Trophoblast cell (in vitro differentiated cells and primary cell): ENCODE measurements around the gene CUBN.

ENCODE experiments used
- DNase-seq, 2 donors: peaks; one replicate each; pipeline ENCODE4 v3.0.0-alpha.2; 2016
- H2AFZ ChIP-seq: 2 replicates; pipeline ENCODE4 v1.6.1; 2013; ENCODE audit warnings: low read length, moderate library complexity, mild to moderate bottlenecking; ENCODE audit not compliant: insufficient read depth, poor library complexity
- H2AK5ac ChIP-seq: 2 replicates; pipeline ENCODE4 v1.6.1; 2013; ENCODE audit warnings: mild to moderate bottlenecking, low read length
- H2BK120ac ChIP-seq: 2 replicates; pipeline ENCODE4 v1.6.1; 2013; ENCODE audit warnings: low read length, mild to moderate bottlenecking, moderate library complexity; ENCODE audit not compliant: insufficient read depth, poor library complexity
- H2BK12ac ChIP-seq: 2 replicates; pipeline ENCODE4 v1.6.1; 2013; ENCODE audit warnings: mild to moderate bottlenecking, low read length, moderate library complexity
- H2BK5ac ChIP-seq: 2 replicates; pipeline ENCODE4 v1.6.1; 2013; ENCODE audit warnings: low read length, low read depth, moderate library complexity, mild to moderate bottlenecking; ENCODE audit not compliant: poor library complexity
- H3K14ac ChIP-seq: 2 replicates; pipeline ENCODE4 v1.6.1; 2013; ENCODE audit warnings: mild to moderate bottlenecking, low read length
- H3K18ac ChIP-seq: 2 replicates; pipeline ENCODE4 v1.6.1; 2013; ENCODE audit warnings: mild to moderate bottlenecking, low read length
- H3K23ac ChIP-seq: 2 replicates; pipeline ENCODE4 v1.6.1; 2013; ENCODE audit warnings: low read length
- H3K27ac ChIP-seq: 2 replicates; pipeline ENCODE4 v1.5.1; 2013; ENCODE audit warnings: low read depth, mild to moderate bottlenecking, inconsistent platforms, low read length, moderate library complexity
- H3K27me3 ChIP-seq: 2 replicates; pipeline ENCODE4 v1.6.1; 2013; ENCODE audit warnings: inconsistent platforms, mild to moderate bottlenecking, low read length, moderate library complexity; ENCODE audit not compliant: insufficient read depth
- H3K36me3 ChIP-seq, 2 experiments: 1 replicate in 1 of 2; 2 replicates in 1 of 2; pipeline ENCODE4 v1.6.1; 2013; ENCODE audit warnings: low read length in 2 of 2, mild to moderate bottlenecking in 2 of 2, moderate library complexity in 1 of 2; ENCODE audit not compliant: insufficient read depth in 2 of 2, control insufficient read depth in 1 of 2
- H3K4ac ChIP-seq: 2 replicates; pipeline ENCODE4 v1.6.1; 2013; ENCODE audit warnings: low read depth, mild to moderate bottlenecking, low read length, moderate library complexity
- H3K4me1 ChIP-seq, 2 experiments: 1 replicate in 1 of 2; 2 replicates in 1 of 2; pipeline ENCODE4 v1.6.1; 2013; ENCODE audit warnings: low read length in 2 of 2, mild to moderate bottlenecking in 2 of 2, moderate library complexity in 1 of 2; ENCODE audit not compliant: insufficient read depth in 2 of 2, control insufficient read depth in 1 of 2
- H3K4me2 ChIP-seq: 2 replicates; pipeline ENCODE4 v1.6.1; 2013; ENCODE audit warnings: inconsistent platforms, mild to moderate bottlenecking, low read length, moderate library complexity
- H3K4me3 ChIP-seq: 2 replicates; pipeline ENCODE4 v1.5.1; 2013; ENCODE audit warnings: mild to moderate bottlenecking, low read depth, low read length, inconsistent platforms
- H3K79me1 ChIP-seq: one replicate; pipeline ENCODE4 v1.6.1; 2013; ENCODE audit warnings: low read length
- H3K79me2 ChIP-seq: 2 replicates; pipeline ENCODE4 v1.6.1; 2013; ENCODE audit warnings: low read length, mild to moderate bottlenecking; ENCODE audit not compliant: control insufficient read depth, insufficient read depth, poor library complexity
- H3K9ac ChIP-seq: 2 replicates; pipeline ENCODE4 v1.6.1; 2013; ENCODE audit warnings: mild to moderate bottlenecking, low read length
- H3K9me3 ChIP-seq: 2 replicates; pipeline ENCODE4 v1.6.1; 2013; ENCODE audit warnings: low read depth, mild to moderate bottlenecking, control low read depth, inconsistent platforms, low read length; ENCODE audit not compliant: insufficient read depth
- H4K12ac ChIP-seq: 2 replicates; pipeline ENCODE4 v1.6.1; 2013; ENCODE audit warnings: low read depth, mild to moderate bottlenecking, low read length, moderate library complexity
- H4K8ac ChIP-seq: 2 replicates; pipeline ENCODE4 v1.6.1; 2013; ENCODE audit warnings: low read depth, mild to moderate bottlenecking, low read length, moderate library complexity
- H4K91ac ChIP-seq: one replicate; pipeline ENCODE4 v1.6.1; 2013; ENCODE audit warnings: low read depth, mild to moderate bottlenecking, low read length, moderate library complexity
- WGBS: extraction: QIAGEN DNeasy Blood & Tissue Kit; methylation state at CpG from one replicate; pipeline ENCODE4 v1.1.7; 2013; ENCODE audit warnings: missing lambda C conversion rate; ENCODE audit not compliant: insufficient read length, insufficient coverage; ENCODE audit errors: extremely low coverage; 5-methylcytosine and 5-hydroxymethylcytosine counted together

CUBN gene

DNA sequence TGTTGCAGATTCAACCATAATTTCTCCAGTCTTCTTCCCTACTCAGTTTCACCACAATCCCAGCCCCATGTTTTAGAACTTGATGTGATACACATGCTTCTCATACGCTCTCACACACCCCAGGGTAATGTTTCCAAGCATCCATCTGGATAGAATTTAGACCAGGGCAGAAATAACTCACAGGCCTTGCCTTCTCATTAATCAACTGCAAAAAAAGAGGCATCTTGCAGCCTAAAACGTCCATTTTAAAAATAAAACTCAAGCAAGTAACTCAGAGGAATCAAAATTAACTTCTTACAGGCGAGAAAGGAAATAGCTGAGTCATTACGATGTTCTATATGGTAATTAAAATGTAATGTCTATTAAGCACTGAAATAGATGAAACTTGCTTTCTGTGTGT, 185.2 kb downstream of the CUBN start:
- H4K8ac ChIP-seq = no peak overlapping the region
- H2BK120ac ChIP-seq = no peak overlapping the region
- H3K4me3 ChIP-seq = no peak overlapping the region
- H3K14ac ChIP-seq = no peak overlapping the region
- H3K4ac ChIP-seq = no peak overlapping the region
- no peak overlapping the region for H3K4me2 ChIP-seq
- no peaks in the 10 kb centered on the region for H3K27me3 ChIP-seq
- H2BK5ac ChIP-seq = no peak overlapping the region
- H3K23ac ChIP-seq = no peak overlapping the region
- no peak overlapping the region for H4K12ac ChIP-seq
- no peak overlapping the region for H3K27ac ChIP-seq
- H4K91ac ChIP-seq = no peak overlapping the region
- H3K18ac ChIP-seq = no peak overlapping the region
- whole genome bisulfite sequencing = no CpG with 5 or more reads among the region's 4 CpGs
- H3K79me2 ChIP-seq = no peaks in the 10 kb centered on the region
- no peaks in the 10 kb centered on the region for H3K9me3 ChIP-seq
- H3K79me1 ChIP-seq = no peaks in the 10 kb centered on the region
- H3K9ac ChIP-seq = no peak overlapping the region
- no peak overlapping the region for H2AK5ac ChIP-seq
- no peak overlapping the region for H2AFZ ChIP-seq
- H3K4me1 ChIP-seq = no peaks in the 10 kb centered on the region
- H3K36me3 ChIP-seq = no peaks in the 10 kb centered on the region
- H2BK12ac ChIP-seq = no peak overlapping the region
- no peak for DNase-seq

DNA sequence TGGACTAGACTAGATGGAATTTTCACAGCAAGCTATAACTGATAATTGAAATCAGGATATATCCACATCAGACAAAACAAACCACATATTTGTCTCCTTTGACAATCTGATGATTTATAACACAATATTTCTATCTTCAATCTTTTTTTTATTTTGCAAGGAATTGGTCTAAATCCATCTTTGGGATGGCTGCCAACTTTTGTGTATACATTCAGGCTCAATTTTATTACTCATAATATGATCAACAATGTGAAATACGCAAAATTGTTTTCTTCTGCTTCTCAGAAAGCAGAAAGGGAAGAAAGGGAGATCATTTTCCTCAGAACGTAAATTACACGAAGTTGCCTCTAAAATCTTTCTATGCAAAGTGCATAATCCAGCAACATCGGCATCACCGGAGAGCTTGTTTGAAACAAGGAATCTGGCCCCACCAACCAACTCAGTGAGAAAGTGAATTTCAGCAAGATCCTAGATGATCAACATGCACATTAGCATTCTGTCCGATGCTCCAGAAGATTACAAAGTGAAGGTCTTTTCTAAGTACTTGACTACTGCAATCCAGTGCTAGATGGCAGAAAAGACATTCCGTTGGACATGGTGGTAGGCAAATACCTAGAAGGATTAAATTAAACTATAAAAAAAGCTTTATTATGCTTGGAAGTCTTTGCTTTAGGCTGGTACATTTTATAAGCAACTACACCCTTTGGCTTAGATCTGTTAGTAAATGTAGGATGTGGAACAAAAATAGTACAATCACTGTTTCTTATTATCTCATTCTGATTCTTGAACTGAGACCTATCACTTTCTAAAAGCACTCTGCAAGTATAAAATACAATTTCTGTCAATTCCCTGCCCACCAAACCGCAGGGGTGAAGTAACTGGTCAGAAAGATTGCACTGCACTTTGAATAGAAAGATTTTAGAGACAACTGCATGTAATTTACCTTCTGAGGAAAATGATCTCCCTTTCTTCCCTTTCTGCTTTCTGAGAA, 186.0 kb downstream of the CUBN start:
- Histone ChIP-seq H3K79me2 (no peaks in the 10 kb centered on the region), H4K12ac (no peak overlapping the region), H3K4me2 (no peak overlapping the region), H3K4ac (no peak overlapping the region), H3K27ac (no peak overlapping the region), H3K4me1 (no peaks in the 10 kb centered on the region), H3K4me3 (no peak overlapping the region), H3K14ac (no peak overlapping the region), H3K79me1 (no peaks in the 10 kb centered on the region), H2AK5ac (no peak overlapping the region), H3K36me3 (no peaks in the 10 kb centered on the region), H3K9me3 (no peaks in the 10 kb centered on the region), H2BK12ac (no peak overlapping the region), H4K8ac (no peak overlapping the region), H3K18ac (no peak overlapping the region), H4K91ac (no peak overlapping the region), H3K9ac (no peak overlapping the region), H2BK5ac (no peak overlapping the region), H2AFZ (no peak overlapping the region), H2BK120ac (no peak overlapping the region), H3K27me3 (no peaks in the 10 kb centered on the region), H3K23ac (no peak overlapping the region)
- no peak for DNase-seq
- WGBS = no CpG with 5 or more reads among the region's 8 CpGs

DNA sequence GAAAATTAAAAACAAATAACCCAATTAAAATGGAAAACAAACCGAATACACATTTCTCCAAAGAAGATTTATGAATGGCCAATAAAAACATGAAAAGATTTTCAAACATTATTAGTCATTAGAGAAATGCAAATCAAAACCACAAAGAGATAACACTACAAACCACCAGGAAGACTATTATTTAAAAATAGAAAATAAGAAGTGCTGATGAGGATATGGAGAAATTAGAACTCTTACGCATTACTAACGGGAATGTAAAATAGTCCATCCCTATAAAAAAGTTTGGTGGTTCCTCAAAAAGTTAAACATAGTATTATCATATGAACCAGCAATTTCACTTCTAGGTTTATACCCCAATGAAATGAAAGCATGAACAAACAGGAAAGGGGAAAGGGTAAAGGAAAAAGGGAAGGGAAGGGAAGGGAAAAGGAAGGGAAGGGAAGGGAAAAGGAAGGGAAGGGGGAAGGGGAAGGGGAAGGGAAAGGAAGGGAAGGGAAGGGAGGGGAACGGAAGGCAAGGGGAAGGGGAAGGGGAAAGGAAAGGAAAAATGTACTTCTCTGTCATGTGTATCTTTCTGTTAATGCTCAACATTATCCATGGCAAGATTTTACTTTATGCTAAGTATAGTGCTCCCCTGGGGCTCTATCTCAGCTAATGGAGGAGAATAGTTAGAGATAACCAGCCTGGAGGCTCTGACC, 187.1 kb downstream of the CUBN start:
- no peak overlapping the region for H3K18ac ChIP-seq
- H3K79me1 ChIP-seq = no peaks in the 10 kb centered on the region
- H2AFZ ChIP-seq = no peak overlapping the region
- H4K8ac ChIP-seq = no peak overlapping the region
- H3K79me2 ChIP-seq = no peaks in the 10 kb centered on the region
- H2BK5ac ChIP-seq = no peak overlapping the region
- no peaks in the 10 kb centered on the region for H3K36me3 ChIP-seq
- H3K27ac ChIP-seq = no peak overlapping the region
- DNase-seq = no peak
- H3K23ac ChIP-seq = no peak overlapping the region
- H2AK5ac ChIP-seq = no peak overlapping the region
- no peak overlapping the region for H3K4me3 ChIP-seq
- WGBS = no CpG with 5 or more reads among the region's 4 CpGs
- no peak overlapping the region for H3K14ac ChIP-seq
- no peaks in the 10 kb centered on the region for H3K9me3 ChIP-seq
- no peak overlapping the region for H4K12ac ChIP-seq
- H2BK12ac ChIP-seq = no peak overlapping the region
- H3K4me1 ChIP-seq = no peaks in the 10 kb centered on the region
- no peak overlapping the region for H4K91ac ChIP-seq
- H3K4ac ChIP-seq = no peak overlapping the region
- no peak overlapping the region for H3K4me2 ChIP-seq
- H2BK120ac ChIP-seq = no peak overlapping the region
- H3K9ac ChIP-seq = no peak overlapping the region
- no peaks in the 10 kb centered on the region for H3K27me3 ChIP-seq

DNA sequence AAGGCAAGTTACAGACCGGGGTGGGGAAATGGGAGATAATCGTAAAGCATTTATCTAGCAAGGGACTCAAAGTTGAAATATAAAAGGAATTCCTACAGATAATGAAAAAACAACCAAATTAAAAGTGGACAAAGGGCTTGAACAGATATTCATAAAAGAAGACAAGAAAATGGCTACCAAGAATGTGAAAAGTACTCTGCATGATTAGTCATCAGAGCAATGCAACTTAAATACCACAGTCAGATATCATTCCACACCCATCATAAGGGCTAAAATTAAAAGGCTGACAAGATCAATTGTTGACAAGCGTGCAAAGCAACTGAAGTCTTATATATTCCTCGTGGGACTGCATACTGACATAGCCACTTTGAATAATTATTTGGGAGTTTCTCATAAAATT, 187.7 kb downstream of the CUBN start:
- Histone ChIP-seq H3K4me1 (no peaks in the 10 kb centered on the region), H2AFZ (no peak overlapping the region), H3K27ac (no peak overlapping the region), H3K9ac (no peak overlapping the region), H3K14ac (no peak overlapping the region), H2BK120ac (no peak overlapping the region), H3K36me3 (no peaks in the 10 kb centered on the region), H3K4ac (no peak overlapping the region), H2AK5ac (no peak overlapping the region), H3K79me1 (no peaks in the 10 kb centered on the region), H4K12ac (no peak overlapping the region), H2BK12ac (no peak overlapping the region), H3K79me2 (no peaks in the 10 kb centered on the region), H4K91ac (no peak overlapping the region), H2BK5ac (no peak overlapping the region), H4K8ac (no peak overlapping the region), H3K4me3 (no peak overlapping the region), H3K9me3 (no peaks in the 10 kb centered on the region), H3K4me2 (no peak overlapping the region), H3K23ac (no peak overlapping the region), H3K18ac (no peak overlapping the region), H3K27me3 (no peaks in the 10 kb centered on the region)
- DNase-seq = peak in 1 of 2 donors; percentile 52
- no CpG with 5 or more reads among the region's 4 CpGs for WGBS
